ENCODE data around the gene PCDHGB2.
"Not testable (repeated sequence)": the region's sequence is repeated elsewhere in the genome, so short reads cannot be mapped to it uniquely, and the experiment has no call there.

The PCDHGB2 gene

DNA sequence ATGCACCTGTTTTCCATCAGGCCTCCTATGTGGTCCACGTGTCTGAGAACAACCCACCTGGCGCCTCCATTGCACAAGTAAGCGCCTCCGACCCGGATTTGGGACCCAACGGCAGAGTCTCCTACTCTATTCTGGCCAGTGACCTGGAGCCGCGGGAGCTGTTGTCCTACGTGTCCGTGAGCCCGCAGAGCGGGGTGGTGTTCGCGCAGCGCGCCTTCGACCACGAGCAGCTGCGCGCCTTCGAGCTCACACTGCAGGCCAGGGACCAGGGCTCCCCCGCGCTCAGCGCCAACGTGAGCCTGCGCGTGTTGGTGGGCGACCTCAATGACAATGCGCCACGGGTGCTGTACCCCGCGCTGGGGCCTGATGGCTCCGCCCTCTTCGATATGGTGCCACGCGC, 8.2 kb upstream of the PCDHGB2 start:
- no peak for DNase-seq

DNA sequence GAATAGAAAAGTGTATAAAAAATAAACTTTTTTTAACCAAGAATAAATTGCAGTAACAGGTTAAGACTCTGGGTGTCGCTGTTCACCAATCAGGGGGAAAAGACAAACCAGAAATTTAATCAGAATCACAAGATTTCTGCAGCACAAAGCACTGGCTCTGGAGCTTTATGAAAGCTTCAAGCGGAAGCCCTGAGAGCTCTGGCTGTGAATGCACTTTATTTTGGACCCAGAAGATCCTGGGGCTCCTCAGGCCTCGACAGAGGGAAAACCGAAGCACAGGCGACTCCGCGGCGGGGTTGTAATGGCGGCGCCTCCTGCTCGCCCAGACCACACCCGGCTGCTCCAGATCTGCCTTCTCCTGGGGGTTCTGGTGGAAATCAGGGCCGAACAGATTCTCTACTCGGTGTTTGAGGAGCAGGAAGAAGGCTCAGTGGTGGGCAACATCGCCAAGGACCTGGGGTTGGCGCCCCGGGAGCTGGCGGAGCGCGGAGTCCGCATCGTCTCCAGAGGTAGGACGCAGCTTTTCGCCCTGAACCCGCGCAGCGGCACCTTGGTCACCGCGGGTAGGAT, 4.8 kb upstream of the PCDHGB2 start, which contains the start of gene PCDHGA4:
PCDHGA4 (plus strand) TSS at position 122 of the 570 bp plus-strand sequence; CDS start at position 209, 87 bp downstream.
- DNase-seq, result no peak

DNA sequence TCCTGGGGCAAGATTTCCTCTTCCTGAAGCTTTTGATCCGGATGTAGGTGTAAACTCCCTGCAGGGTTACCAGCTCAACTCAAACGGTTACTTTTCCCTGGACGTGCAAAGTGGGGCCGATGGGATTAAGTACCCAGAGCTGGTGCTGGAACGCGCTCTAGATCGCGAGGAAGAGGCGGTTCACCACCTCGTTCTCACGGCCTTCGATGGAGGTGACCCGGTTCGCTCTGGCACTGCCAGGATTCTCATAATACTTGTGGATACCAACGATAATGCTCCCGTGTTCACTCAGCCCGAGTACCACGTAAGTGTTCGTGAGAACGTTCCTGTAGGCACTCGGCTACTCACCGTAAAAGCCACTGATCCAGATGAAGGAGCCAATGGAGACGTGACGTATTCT, 4.2 kb upstream of the PCDHGB2 start:
- no peak for DNase-seq

DNA sequence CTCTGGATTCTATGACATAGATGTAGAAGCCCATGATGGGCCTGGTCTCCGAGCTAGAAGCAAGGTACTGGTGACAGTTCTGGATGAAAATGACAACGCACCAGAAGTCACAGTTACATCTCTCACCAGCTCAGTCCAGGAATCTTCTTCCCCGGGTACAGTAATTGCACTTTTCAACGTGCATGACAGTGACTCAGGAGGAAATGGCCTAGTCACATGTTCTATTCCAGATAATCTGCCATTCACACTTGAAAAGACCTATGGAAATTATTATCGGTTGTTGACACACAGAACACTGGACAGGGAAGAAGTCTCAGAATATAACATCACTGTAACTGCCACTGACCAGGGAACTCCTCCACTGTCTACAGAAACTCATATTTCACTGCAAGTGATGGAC, 3.7 kb upstream of the PCDHGB2 start:
- DNase-seq, result no peak

DNA sequence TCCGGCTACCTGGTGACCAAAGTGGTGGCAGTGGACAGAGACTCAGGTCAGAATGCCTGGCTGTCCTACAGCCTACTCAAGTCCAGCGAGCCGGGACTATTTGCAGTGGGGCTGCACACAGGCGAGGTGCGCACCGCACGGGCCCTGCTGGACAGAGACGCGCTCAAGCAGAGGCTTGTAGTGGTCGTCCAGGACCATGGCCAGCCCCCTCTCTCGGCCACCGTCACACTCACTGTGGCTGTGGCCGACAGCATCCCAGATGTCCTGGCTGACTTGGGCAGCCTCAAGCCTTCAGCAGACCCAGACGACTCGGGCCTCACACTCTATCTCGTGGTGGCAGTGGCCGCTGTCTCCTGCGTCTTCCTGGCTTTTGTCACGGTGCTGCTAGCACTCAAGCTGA, 2.8 kb upstream of the PCDHGB2 start:
- DNase-seq, result no peak

DNA sequence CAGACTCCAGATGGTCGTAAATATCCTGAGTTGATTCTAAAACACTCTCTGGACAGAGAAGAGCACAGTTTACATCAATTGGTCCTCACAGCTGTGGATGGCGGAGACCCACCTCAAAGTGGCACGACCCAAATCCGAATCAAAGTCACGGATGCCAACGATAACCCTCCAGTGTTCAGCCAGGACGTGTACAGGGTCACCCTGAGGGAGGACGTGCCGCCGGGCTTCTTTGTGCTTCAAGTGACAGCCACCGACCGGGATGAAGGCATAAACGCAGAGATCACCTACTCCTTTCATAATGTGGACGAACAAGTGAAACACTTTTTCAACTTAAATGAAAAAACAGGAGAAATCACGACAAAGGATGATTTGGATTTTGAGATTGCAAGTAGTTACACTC, 891 bp downstream of the PCDHGB2 start:
- no peak for DNase-seq

DNA sequence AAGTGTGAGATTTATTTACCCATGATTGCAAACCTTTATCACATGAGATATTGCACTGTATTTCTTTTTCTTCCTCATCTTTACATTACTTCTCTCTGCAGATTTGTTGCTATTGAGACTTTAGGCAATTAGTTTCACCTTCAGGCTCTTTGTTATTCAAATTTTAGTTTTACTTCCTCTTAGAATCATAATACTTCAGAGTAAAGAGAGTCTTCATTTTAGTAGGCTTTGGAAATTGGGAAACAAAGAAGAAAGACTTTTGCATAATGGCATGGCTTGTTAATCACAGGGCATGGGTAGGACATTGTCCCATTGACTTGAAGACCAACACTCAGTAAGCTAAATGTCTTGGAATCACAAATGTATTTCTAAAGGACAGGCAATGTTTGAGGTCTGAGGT, 2.9 kb downstream of the PCDHGB2 start:
- DNase-seq, result no peak

DNA sequence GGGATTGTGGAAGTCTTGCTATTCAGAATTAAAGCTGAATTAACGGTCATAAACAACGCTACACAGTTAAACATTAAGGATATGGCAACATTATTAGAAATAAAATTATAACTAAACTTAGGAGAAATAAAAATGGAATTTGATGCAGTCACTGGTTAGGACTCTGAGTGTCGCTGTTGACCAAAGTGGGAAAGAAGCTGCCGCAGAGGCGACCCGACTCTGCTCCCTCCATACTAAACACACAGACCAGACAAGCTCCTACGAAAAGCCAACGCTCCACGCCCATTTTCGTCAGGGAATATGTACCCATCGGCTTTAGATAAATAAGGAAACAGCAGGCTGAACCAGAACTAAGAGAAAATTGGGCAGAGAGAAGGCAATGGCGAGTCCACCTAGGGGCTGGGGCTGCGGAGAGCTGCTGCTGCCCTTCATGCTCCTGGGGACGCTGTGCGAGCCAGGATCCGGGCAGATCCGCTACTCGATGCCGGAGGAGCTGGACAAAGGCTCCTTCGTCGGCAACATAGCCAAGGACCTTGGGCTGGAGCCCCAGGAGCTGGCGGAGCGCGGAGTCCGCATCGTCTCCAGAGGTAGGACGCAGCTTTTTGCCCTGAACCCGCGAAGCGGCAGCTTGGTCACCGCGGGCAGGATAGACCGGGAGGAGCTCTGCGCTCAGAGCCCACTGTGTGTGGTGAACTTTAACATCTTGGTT, 4.3 kb downstream of the PCDHGB2 start, which contains the start of gene PCDHGA5:
PCDHGA5 (plus strand) TSS at position 211 of the 709 bp plus-strand sequence; CDS start at position 380, 169 bp downstream.
- no peak for DNase-seq

DNA sequence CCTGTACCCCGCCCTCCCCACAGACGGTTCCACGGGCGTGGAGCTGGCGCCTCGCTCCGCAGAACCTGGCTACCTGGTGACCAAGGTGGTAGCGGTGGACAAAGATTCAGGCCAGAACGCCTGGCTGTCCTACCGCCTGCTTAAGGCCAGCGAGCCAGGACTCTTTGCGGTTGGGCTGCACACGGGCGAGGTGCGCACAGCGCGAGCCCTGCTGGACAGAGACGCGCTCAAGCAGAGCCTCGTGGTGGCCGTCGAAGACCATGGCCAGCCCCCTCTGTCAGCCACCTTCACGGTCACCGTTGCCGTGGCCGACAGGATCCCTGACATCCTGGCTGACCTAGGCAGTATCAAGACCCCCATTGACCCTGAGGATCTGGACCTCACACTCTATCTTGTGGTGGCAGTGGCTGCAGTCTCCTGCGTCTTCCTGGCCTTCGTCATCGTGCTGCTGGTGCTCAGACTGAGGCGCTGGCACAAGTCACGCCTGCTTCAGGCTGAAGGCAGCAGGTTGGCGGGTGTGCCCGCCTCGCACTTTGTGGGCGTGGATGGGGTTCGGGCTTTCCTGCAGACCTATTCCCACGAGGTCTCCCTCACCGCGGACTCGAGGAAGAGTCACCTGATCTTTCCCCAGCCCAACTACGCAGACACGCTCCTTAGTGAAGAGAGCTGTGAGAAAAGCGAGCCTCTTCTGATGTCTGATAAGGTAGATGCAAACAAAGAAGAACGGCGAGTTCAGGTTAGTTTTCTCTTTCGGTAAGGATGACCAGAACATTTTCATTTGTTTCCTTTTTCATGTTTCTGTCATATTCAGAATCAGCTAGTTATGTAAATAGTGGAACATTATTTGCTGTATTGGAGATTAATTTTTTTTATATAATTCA, 6.5 kb downstream of the PCDHGB2 start:
- no peak for DNase-seq

DNA sequence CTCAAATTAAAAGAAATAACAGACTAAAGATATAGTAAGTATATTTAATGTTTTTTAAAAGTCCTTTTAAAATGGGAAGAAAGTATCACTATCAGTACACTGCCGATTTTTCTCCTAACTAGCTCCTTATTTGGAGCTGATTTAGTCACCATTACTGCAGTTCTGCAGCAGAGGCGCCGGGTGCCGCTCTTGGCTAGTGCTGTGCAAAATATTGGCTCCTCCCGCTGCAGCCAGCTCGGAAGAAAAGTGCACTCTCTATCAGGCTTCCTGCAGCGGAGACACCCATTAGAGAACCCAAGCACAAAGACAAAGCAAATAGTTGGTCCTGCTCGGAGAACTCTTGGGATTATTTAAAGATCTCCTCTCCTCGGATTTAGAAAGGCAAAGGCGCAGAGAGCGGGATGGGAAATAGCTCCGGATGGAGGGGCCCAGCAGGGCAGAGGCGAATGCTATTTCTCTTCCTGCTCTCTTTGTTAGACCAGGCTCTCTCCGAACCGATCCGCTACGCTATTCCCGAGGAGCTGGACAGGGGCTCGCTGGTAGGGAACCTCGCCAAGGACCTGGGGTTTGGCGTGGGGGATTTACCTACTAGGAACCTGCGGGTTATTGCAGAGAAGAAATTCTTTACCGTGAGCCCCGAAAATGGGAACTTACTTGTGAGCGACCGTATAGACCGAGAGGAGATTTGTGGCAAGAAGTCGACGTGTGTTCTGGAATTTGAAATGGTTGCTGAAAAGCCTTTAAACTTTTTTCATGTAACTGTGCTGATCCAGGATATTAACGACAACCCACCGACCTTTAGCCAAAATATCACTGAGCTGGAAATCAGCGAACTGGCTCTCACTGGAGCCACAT, 10.4 kb downstream of the PCDHGB2 start, which contains the start of gene PCDHGB3:
PCDHGB3 (plus strand) TSS at position 249 of the 855 bp plus-strand sequence; CDS start at position 402, 153 bp downstream.
- peak; percentile 27 for DNase-seq

DNA sequence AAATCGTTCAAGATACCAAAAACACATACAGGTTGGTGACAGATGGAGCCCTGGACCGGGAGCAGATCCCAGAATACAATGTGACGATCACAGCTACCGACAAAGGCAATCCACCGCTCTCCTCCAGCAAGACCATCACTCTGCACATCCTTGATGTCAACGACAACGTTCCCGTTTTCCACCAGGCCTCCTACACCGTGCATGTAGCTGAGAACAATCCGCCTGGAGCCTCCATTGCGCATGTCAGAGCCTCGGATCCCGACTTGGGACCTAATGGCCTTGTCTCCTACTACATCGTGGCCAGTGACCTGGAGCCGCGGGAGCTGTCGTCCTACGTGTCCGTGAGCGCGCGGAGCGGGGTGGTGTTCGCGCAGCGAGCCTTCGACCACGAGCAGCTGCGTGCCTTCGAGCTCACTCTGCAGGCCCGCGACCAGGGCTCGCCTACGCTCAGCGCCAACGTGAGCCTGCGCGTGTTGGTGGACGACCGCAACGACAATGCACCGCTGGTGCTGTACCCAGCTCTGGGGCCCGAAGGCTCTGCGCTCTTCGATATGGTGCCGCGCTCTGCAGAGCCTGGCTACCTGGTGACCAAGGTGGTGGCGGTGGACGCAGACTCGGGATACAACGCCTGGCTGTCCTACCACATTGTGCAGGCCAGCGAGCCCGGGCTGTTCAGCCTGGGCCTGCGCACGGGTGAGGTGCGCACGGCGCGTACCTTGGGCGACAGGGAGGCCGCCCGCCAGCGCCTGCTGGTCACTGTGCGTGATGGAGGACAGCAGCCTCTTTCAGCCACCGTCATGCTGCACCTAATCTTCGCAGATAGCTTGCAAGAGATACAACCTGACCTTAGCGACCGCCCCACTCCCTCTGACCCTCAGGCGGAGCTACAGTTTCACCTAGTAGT, 12.0 kb downstream of the PCDHGB2 start:
- no peak for DNase-seq

DNA sequence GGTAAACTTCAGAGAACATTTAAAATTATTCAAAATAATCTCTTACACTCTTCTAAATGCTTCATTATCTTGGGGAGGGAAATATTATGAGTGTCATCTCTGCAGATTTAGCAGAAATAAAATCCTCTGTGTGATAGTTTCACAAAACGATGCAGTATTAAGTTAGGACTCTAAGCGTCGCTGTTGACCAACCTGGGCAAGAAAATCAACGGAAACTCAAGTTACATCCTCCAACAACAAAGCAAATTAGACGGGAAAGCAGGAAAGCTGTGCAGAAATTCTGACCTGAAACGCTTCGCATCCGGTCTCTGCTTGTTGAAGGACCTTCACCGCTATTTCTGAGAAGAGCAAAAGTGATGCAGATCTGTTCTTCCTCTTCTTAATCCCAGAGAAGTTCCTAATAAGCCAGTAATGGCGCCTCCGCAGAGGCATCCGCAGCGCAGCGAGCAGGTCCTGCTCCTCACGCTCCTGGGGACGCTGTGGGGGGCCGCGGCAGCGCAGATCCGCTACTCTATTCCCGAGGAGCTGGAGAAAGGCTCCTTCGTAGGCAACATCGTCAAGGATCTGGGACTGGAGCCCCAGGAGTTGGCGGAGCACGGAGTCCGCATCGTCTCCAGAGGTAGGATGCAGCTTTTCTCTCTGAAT, 14.0 kb downstream of the PCDHGB2 start, which contains the start of gene PCDHGA6:
PCDHGA6 (plus strand) TSS at position 219 of the 645 bp plus-strand sequence; CDS start at position 412, 193 bp downstream.
- no peak for DNase-seq

DNA sequence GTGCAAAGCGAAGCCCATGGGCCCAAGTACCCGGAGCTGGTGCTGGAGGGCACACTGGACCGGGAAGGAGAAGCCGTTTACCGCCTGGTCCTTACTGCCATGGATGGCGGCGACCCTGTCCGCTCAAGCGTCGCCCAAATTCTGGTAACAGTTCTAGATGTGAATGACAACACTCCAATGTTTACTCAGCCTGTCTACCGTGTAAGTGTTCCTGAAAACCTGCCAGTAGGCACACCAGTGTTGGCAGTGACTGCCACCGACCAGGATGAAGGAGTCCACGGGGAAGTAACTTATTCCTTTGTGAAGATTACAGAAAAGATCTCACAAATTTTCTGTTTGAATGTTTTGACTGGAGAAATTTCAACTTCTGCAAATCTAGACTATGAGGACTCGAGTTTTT, 14.8 kb downstream of the PCDHGB2 start:
- no peak for DNase-seq

DNA sequence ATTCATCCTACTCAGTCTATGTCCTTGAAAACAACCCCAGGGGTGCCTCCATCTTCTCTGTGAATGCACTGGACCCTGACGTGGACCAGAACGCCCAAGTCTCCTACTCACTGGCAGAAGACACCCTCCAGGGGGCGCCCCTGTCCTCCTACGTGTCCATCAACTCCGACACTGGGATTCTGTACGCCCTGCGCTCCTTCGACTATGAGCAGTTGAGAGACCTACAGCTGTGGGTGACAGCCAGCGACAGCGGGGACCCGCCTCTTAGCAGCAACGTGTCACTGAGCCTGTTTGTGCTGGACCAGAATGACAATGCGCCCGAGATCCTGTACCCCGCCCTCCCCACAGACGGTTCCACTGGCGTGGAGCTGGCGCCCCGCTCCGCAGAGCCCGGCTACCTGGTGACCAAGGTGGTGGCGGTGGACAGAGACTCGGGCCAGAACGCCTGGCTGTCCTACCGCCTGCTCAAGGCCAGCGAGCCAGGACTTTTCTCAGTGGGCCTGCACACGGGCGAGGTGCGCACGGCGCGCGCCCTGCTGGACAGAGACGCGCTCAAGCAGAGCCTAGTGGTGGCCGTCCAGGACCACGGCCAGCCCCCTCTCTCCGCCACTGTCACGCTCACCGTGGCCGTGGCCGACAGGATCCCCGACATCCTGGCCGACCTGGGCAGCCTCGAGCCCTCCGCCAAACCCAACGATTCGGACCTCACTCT, 15.8 kb downstream of the PCDHGB2 start:
- not testable (repeated sequence) for DNase-seq

DNA sequence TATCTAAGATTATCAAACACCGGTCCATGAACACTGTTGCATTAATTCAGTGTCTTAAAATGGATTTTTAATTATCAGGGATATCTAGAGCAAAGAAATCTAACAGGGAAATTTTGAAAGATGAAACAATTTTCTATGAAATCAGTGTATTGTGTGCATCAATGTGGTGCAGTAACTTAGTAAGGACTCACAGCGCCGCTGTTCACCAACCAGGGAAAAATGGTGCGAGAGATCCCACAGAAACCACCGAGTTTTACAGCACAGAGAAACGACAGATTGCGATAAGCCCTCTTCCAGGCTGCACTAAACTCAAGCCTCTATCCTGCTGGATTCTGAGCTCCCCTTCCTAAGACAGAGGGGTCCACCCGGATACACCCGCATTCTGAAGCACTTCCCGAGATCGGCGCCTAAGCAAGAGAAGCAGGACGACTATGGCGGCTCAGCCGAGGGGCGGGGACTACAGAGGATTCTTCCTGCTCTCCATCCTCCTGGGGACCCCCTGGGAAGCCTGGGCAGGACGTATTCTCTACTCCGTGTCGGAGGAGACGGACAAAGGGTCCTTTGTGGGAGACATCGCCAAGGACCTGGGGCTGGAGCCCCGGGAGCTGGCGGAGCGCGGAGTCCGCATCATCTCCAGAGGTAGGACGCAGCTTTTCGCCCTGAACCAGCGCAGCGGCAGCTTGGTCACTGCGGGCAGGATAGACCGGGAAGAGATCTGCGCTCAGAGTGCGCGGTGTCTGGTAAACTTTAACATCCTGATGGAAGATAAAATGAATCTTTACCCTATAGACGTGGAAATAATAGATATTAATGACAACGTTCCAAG, 22.9 kb downstream of the PCDHGB2 start, which contains the start of gene PCDHGA7:
PCDHGA7 (plus strand) TSS at position 274 of the 826 bp plus-strand sequence; CDS start at position 432, 158 bp downstream.
- no peak for DNase-seq

DNA sequence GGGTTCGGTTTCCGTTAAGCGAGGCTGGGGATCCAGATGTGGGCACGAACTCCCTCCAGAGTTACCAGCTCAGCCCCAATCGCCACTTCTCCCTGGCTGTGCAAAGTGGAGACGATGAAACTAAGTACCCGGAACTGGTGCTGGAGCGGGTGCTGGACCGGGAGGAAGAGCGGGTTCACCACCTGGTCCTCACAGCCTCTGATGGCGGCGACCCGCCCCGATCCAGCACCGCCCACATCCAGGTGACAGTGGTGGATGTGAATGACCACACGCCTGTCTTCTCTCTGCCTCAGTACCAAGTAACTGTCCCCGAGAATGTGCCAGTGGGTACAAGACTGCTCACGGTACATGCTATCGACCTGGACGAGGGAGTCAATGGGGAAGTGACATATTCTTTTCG, 23.6 kb downstream of the PCDHGB2 start:
- DNase-seq, result no peak

DNA sequence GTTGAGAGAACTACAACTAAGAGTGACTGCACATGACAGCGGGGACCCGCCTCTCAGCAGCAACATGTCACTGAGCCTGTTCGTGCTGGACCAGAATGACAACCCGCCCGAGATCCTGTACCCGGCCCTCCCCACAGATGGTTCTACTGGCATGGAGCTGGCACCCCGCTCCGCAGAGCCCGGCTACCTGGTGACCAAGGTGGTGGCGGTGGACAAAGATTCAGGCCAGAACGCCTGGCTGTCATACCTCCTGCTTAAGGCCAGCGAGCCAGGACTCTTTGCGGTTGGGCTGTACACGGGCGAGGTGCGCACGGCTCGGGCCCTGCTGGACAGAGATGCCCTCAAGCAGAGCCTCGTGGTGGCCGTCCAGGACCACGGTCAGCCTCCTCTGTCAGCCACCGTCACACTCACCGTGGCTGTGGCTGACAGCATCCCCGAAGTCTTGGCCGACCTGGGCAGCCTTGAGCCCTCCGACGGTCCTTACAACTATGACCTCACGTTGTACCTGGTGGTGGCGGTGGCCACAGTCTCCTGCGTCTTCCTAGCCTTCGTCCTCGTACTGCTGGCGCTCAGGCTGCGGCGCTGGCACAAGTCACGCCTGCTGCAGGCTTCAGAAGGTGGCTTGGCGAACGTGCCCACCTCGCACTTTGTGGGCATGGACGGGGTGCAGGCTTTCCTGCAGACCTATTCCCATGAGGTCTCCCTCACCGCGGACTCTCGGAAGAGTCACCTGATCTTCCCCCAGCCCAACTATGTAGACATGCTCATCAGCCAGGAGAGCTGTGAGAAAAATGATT, 24.9 kb downstream of the PCDHGB2 start:
- DNase-seq, result no peak
